H1 (cell line): ENCODE measurements around the gene MTMR10. TPM values are rescaled to one million over a fixed set of nuclear protein-coding genes. Genes with fewer than 3 reads are reported as not detected.
A peak's percentile ranks its signal among the peaks of the same experiment; 100 is the strongest.

ENCODE experiments used
- CTCF ChIA-PET: fragments of 300-600 bp; sonication (Branson Sonifier 250); formaldehyde crosslinking; loops from one replicate; lab custom pipeline; 2021; ENCODE audit not compliant: partially characterized antibody; lab: Charles Lee
- POLR2A ChIA-PET: fragments of 300-600 bp; sonication (Branson Sonifier 250); formaldehyde crosslinking; loops from one replicate; lab custom pipeline; 2021; ENCODE audit warnings: inconsistent platforms; ENCODE audit not compliant: partially characterized antibody; lab: Charles Lee
- DNase-seq, 2 experiments: peaks; one replicate each; pipeline versions ENCODE4 v3.0.0 to v3.0.0-alpha.2; 2010 to 2022; ENCODE audit warnings: low spot score in 2 of 2, low read depth in 1 of 2, mixed read lengths in 1 of 2
- FAIRE-seq: peaks from 2 replicates; lab custom pipeline; 2011; peaks lifted over from hg19 to GRCh38; lab: Jason Lieb, UNC
- H2AFZ ChIP-seq: 2 replicates; pipeline ENCODE4 v1.8.1; 2012; ENCODE audit warnings: low read length, inconsistent platforms
- H2AK5ac ChIP-seq: 2 replicates; pipeline ENCODE4 v1.6.1; 2013; ENCODE audit warnings: low read depth, low read length
- H2BK120ac ChIP-seq: replicated peaks from 2 replicates; pipeline ENCODE3; 2013; ENCODE audit warnings: low read depth, low read length, inconsistent platforms
- H2BK12ac ChIP-seq: 2 replicates; pipeline ENCODE4 v1.6.1; 2013; ENCODE audit warnings: low read depth, low read length
- H2BK15ac ChIP-seq: 2 replicates; pipeline ENCODE4 v1.6.1; 2013; ENCODE audit warnings: low read length
- H2BK20ac ChIP-seq: 2 replicates; pipeline ENCODE4 v1.6.1; 2013; ENCODE audit warnings: low read length
- H2BK5ac ChIP-seq: 2 replicates; pipeline ENCODE4 v1.6.1; 2013; ENCODE audit warnings: low read depth, low read length
- H3K14ac ChIP-seq: 2 replicates; pipeline ENCODE4 v1.6.1; 2013; ENCODE audit warnings: inconsistent platforms; ENCODE audit not compliant: insufficient read length
- H3K18ac ChIP-seq: 2 replicates; pipeline ENCODE4 v1.6.1; 2013; ENCODE audit warnings: low read length; ENCODE audit errors: extremely low read depth
- H3K23ac ChIP-seq: 2 replicates; pipeline ENCODE4 v1.6.1; 2013; ENCODE audit warnings: inconsistent platforms; ENCODE audit not compliant: insufficient read length
- H3K23me2 ChIP-seq: 2 replicates; pipeline ENCODE4 v1.6.1; 2013; ENCODE audit warnings: low read depth, low read length
- H3K27ac ChIP-seq: 2 replicates; pipeline ENCODE4 v1.6.1; 2011; ENCODE audit warnings: low read depth, low read length, inconsistent platforms
- H3K27me3 ChIP-seq, 4 experiments: replicated peaks in 1 of 4; 1 replicate in 1 of 4; 2 replicates in 3 of 4; pipeline versions ENCODE4 v1.6.1 to v1.8.1; 2011 to 2013; ENCODE audit warnings: low read length in 3 of 4, mild to moderate bottlenecking in 3 of 4, inconsistent platforms in 2 of 4, mixed read lengths in 2 of 4, moderate library complexity in 1 of 4; ENCODE audit not compliant: control insufficient read depth in 3 of 4, insufficient read depth in 3 of 4; ENCODE audit errors: extremely low read depth in 1 of 4
- H3K36me3 ChIP-seq, 4 experiments: 2 replicates each; pipeline versions ENCODE4 v1.6.1 to v1.8.1; 2011 to 2013; ENCODE audit warnings: mild to moderate bottlenecking in 4 of 4, low read length in 3 of 4, moderate library complexity in 2 of 4, control low read depth in 1 of 4, inconsistent platforms in 1 of 4; ENCODE audit not compliant: insufficient read depth in 4 of 4, control insufficient read depth in 2 of 4
- H3K4ac ChIP-seq: replicated peaks from 2 replicates; pipeline ENCODE3; 2013; ENCODE audit warnings: low read length, low read depth, mixed read lengths, inconsistent platforms; ENCODE audit not compliant: insufficient read length
- H3K4me1 ChIP-seq, 4 experiments: replicated peaks in 1 of 4; 1 replicate in 1 of 4; 2 replicates in 3 of 4; pipeline versions ENCODE4 v1.6.1 to v1.8.1; 2011 to 2013; ENCODE audit warnings: low read length in 3 of 4, inconsistent platforms in 2 of 4, mixed read lengths in 1 of 4; ENCODE audit not compliant: insufficient read depth in 4 of 4, control insufficient read depth in 3 of 4
- H3K4me2 ChIP-seq, 2 experiments: 2 replicates each; pipeline versions ENCODE4 v1.6.1 to v1.8.1; 2011 to 2013; ENCODE audit warnings: low read depth in 2 of 2, low read length in 2 of 2, control low read depth in 1 of 2, inconsistent platforms in 1 of 2, mild to moderate bottlenecking in 1 of 2; ENCODE audit not compliant: insufficient read depth in 1 of 2
- H3K4me3 ChIP-seq, 4 experiments: fragments of 200-600, 300-600 bp in 1 of 4; sonication (generic), shearing (Covaris generic), sonication (Bioruptor Twin) in 1 of 4; 2 replicates each; pipeline versions ENCODE4 v1.5.1 to v1.8.1; 2011 to 2016; ENCODE audit warnings: low read length in 4 of 4, low read depth in 3 of 4, control low read depth in 2 of 4, inconsistent platforms in 2 of 4, mild to moderate bottlenecking in 2 of 4, mixed read lengths in 1 of 4, moderate library complexity in 1 of 4; ENCODE audit not compliant: insufficient read depth in 2 of 4; ENCODE audit errors: extremely low read depth in 1 of 4
- H3K56ac ChIP-seq: replicated peaks from 2 replicates; pipeline ENCODE3; 2013; ENCODE audit warnings: low read depth, mild to moderate bottlenecking, mixed read lengths, low read length, inconsistent platforms; ENCODE audit not compliant: insufficient read length
- H3K79me1 ChIP-seq: 2 replicates; pipeline ENCODE4 v1.6.1; 2013; ENCODE audit warnings: low read depth, low read length, control low read depth
- H3K79me2 ChIP-seq, 2 experiments: 2 replicates each; pipeline versions ENCODE4 v1.6.1 to v1.8.1; 2012 to 2013; ENCODE audit warnings: low read length in 2 of 2, mild to moderate bottlenecking in 2 of 2, inconsistent platforms in 1 of 2; ENCODE audit not compliant: insufficient read depth in 2 of 2, control insufficient read depth in 1 of 2
- H3K9ac ChIP-seq, 4 experiments: replicated peaks in 1 of 4; 1 replicate in 1 of 4; 2 replicates in 3 of 4; pipeline versions ENCODE4 v1.6.1 to v1.8.1; 2011 to 2013; ENCODE audit warnings: low read depth in 3 of 4, low read length in 3 of 4, control low read depth in 2 of 4, mild to moderate bottlenecking in 2 of 4, moderate library complexity in 2 of 4, inconsistent platforms in 1 of 4; ENCODE audit errors: extremely low read depth in 1 of 4
- H3K9me3 ChIP-seq, 2 experiments: 2 replicates each; pipeline versions ENCODE4 v1.6.1 to v1.8.1; 2012 to 2013; ENCODE audit warnings: mild to moderate bottlenecking in 2 of 2, moderate library complexity in 2 of 2, control low read depth in 1 of 2, inconsistent platforms in 1 of 2, low read depth in 1 of 2, low read length in 1 of 2, mixed read lengths in 1 of 2; ENCODE audit not compliant: insufficient read depth in 2 of 2
- H4K20me1 ChIP-seq, 2 experiments: replicated peaks in 1 of 2; 2 replicates each; pipeline versions ENCODE3 to v1.8.1; 2011 to 2013; ENCODE audit warnings: inconsistent platforms in 2 of 2, low read length in 2 of 2, mild to moderate bottlenecking in 1 of 2; ENCODE audit not compliant: insufficient read depth in 2 of 2, control insufficient read depth in 1 of 2
- H4K5ac ChIP-seq: 2 replicates; pipeline ENCODE4 v1.6.1; 2013; ENCODE audit warnings: low read length, low read depth, mixed read lengths, inconsistent platforms; ENCODE audit not compliant: insufficient read length
- H4K8ac ChIP-seq: 2 replicates; pipeline ENCODE4 v1.8.0; 2013; ENCODE audit warnings: mild to moderate bottlenecking, moderate library complexity, low read length, inconsistent platforms; ENCODE audit not compliant: insufficient read depth; ENCODE audit errors: extremely low read depth
- H4K91ac ChIP-seq: replicated peaks from 2 replicates; pipeline ENCODE3; 2013; ENCODE audit warnings: low read length, mixed read lengths, inconsistent platforms; ENCODE audit not compliant: insufficient read length
- BACH1 ChIP-seq: IDR thresholded peaks from 2 replicates; pipeline ENCODE4 v1.6.1; 2012; ENCODE audit warnings: low read length, improper control_type of control experiment
- EGR1 ChIP-seq: IDR thresholded peaks from 2 replicates; pipeline ENCODE4 v1.6.1; 2011; ENCODE audit warnings: low read depth, low read length, borderline replicate concordance
- EP300 ChIP-seq, 2 experiments: IDR thresholded peaks; 1 replicate in 1 of 2; 2 replicates in 1 of 2; pipeline ENCODE4 v1.6.1; 2011 to 2012; ENCODE audit warnings: low read depth in 2 of 2, low read length in 2 of 2, mild to moderate bottlenecking in 2 of 2, borderline replicate concordance in 1 of 2, inconsistent platforms in 1 of 2, moderate library complexity in 1 of 2
- KDM1A ChIP-seq: fragments of 200-600, 300-600 bp; sonication (generic); IDR thresholded peaks from 2 replicates; pipeline ENCODE4 v1.7.1; 2016; ENCODE audit warnings: mild to moderate bottlenecking, low read length, borderline replicate concordance
- KDM5A ChIP-seq: fragments of 200-600 bp; IDR thresholded peaks from 2 replicates; pipeline ENCODE4 v1.7.1; 2012; ENCODE audit warnings: mild to moderate bottlenecking, low read length, inconsistent platforms, mixed read lengths
- RBBP5 ChIP-seq: IDR thresholded peaks from 2 replicates; pipeline ENCODE4 v1.7.1; 2012; ENCODE audit warnings: low read depth, mild to moderate bottlenecking, inconsistent platforms, low read length, moderate library complexity, borderline replicate concordance
- RNF2 ChIP-seq: fragments of 200-900, 300-1000 bp; sonication (generic); IDR thresholded peaks from 2 replicates; pipeline ENCODE4 v1.7.1; 2016; ENCODE audit warnings: borderline replicate concordance, low read depth, mild to moderate bottlenecking, antibody characterized with exemption, low read length; ENCODE audit not compliant: poor library complexity, severe bottlenecking; ENCODE audit errors: missing control alignments
- RXRA ChIP-seq: IDR thresholded peaks from 2 replicates; pipeline ENCODE4 v1.6.1; 2011; ENCODE audit warnings: low read depth, mild to moderate bottlenecking, low read length, moderate library complexity; ENCODE audit not compliant: insufficient read depth
- SIX5 ChIP-seq: IDR thresholded peaks from 2 replicates; pipeline ENCODE4 v1.6.1; 2011; ENCODE audit warnings: mild to moderate bottlenecking, low read depth, low read length
- SUZ12 ChIP-seq: fragments of 200-600 bp; sonication (generic); IDR thresholded peaks from 2 replicates; pipeline ENCODE4 v1.6.1; 2012; ENCODE audit warnings: mild to moderate bottlenecking, inconsistent platforms, low read length, moderate library complexity, mixed read lengths
- TEAD4 ChIP-seq: IDR thresholded peaks from 2 replicates; pipeline ENCODE4 v1.6.1; 2012; ENCODE audit warnings: low read depth, low read length, inconsistent platforms, mixed read lengths
- YY1 ChIP-seq: IDR thresholded peaks from 2 replicates; pipeline ENCODE4 v1.6.1; 2011; ENCODE audit warnings: low read depth, mild to moderate bottlenecking, low read length
- ZNF274 ChIP-seq: IDR thresholded peaks from 2 replicates; pipeline ENCODE4 v1.7.0; 2012; ENCODE audit warnings: low read length, borderline replicate concordance; ENCODE audit errors: extremely low read depth
- WGBS, 2 experiments: shearing (Covaris generic) in 1 of 2; methylation state at CpG; one replicate each; pipeline versions ENCODE4 v1.1.6 to v1.1.7; 2013 to 2015; ENCODE audit warnings: low lambda C conversion rate in 2 of 2, mixed read lengths in 2 of 2, inconsistent platforms in 1 of 2, low coverage in 1 of 2, missing lambda C conversion rate in 1 of 2; ENCODE audit not compliant: insufficient replicate concordance in 2 of 2, insufficient coverage in 1 of 2, insufficient read length in 1 of 2; ENCODE audit errors: extremely low coverage in 1 of 2, missing lambda C conversion rate in 1 of 2; 5-methylcytosine and 5-hydroxymethylcytosine counted together
- polyA plus RNA-seq, 7 experiments: library from polyadenylated mRNA; depleted of rRNA in 3 of 7; stranded (reverse) in 5 of 7; unstranded in 2 of 7; fragments of >200 nt in 5 of 7; fragments of 200-250 nt in 2 of 7; gene quantifications; 1 replicate in 5 of 7; 2 replicates in 1 of 7; 4 replicates in 1 of 7; pipeline versions ENCODE4 v1.2.1 to v1.2.3, GENCODE V29; 2011 to 2013; ENCODE audit warnings: missing spikeins in 2 of 7, mixed read lengths in 2 of 7
- total RNA-seq: library from RNA; stranded (reverse); fragmentation: NEBNext Ultra II Directional; extraction: Animal tissue kit (Norgen Biotek cat#: 25700); gene quantifications from 2 replicates; pipeline ENCODE4 v1.2.1, GENCODE V29; 2021

The MTMR10 gene
- total and polyA plus RNA-seq, 2 of the 8 experiments (the other 6 are each of a cell fraction or from before 2014, with no cell fraction given) = 3.8 to 13.1 TPM

GRCh38 chr15:31025996-31026395 is 34.6 kb upstream of the MTMR10 start:
- no peak overlapping the region for H4K8ac ChIP-seq
- peaks cover 0 to 12% (median 7%) of the 10 kb centered on the region in 4 experiments; a peak in 6 of 7 replicates for H3K4me1 ChIP-seq
- H3K9me3 ChIP-seq = no peaks in the 10 kb centered on the region
- H3K79me2 ChIP-seq = no peaks in the 10 kb centered on the region
- CTCF ChIA-PET = interaction anchor here (1.0 to 1.3 kb wide), 3 partner anchors 12 to 103 kb away, joined by 3 to 4 read pairs (median 4); no protein-coding TSS in a partner anchor
- no peak for FAIRE-seq
- H3K9ac ChIP-seq = no peak overlapping the region
- no peak for DNase-seq
- H2BK5ac ChIP-seq = no peak overlapping the region
- H3K23me2 ChIP-seq = no peaks in the 10 kb centered on the region
- no peak overlapping the region for H3K23ac ChIP-seq
- WGBS, 2 experiments = 94% methylated on average over 25 of the region's 25 CpGs; no CpG with 5 or more reads in 1 of the 2 experiments
- H3K14ac ChIP-seq = no peak overlapping the region
- no peaks in the 10 kb centered on the region for H3K36me3 ChIP-seq
- no peak overlapping the region for H3K18ac ChIP-seq
- no peak overlapping the region for H3K27ac ChIP-seq
- H2BK15ac ChIP-seq = no peak overlapping the region
- no peaks in the 10 kb centered on the region for H4K20me1 ChIP-seq
- H3K4ac ChIP-seq = peak overlapping the region; percentile 57
- no peak overlapping the region for H3K4me3 ChIP-seq
- no peak overlapping the region for H2BK120ac ChIP-seq
- H4K91ac ChIP-seq = peak overlapping the region; percentile 30
- no peak overlapping the region for H2BK20ac ChIP-seq
- H3K56ac ChIP-seq = no peak overlapping the region
- TF ChIP-seq RNF2 (no peak), KDM5A (no peak), SUZ12 (no peak), RBBP5 (no peak), ZNF274 (no peak), EGR1 (no peak), KDM1A (no peak), EP300 (IDR thresholded peaks at IDR 0.05; ENCODE audit: borderline replicate concordance in 1 of 2, low read depth in 2 of 2, low read length in 2 of 2) (no peak), TEAD4 (no peak), BACH1 (no peak), RXRA (no peak), YY1 (no peak), SIX5 (no peak)
- TF ChIP-seq, all 59 proteins: peak for 0
- Histone ChIP-seq H3K27me3 (no peaks in the 10 kb centered on the region; a peak in 1 of 7 replicates), H2AFZ (0 out of 2 replicates have a peak overlapping the region, but pooled peaks have one; percentile 57), H2BK12ac (peak overlapping the region; percentile 20; the same call in 1 of the 2 replicates), H3K4me2 (no peak overlapping the region), H3K79me1 (no peaks in the 10 kb centered on the region), H2AK5ac (no peak overlapping the region), H4K5ac (no peak overlapping the region)
- POLR2A ChIA-PET = interaction anchor here (1.1 to 1.7 kb wide), 3 partner anchors 11 to 41 kb away, joined by 3 to 4 read pairs (median 3); no protein-coding TSS in a partner anchor
